Stimulated activated naive CD8-positive, alpha-beta T cell treated with anti-CD3 and anti-CD28 coated beads, Interleukin-15, Interleukin-2, amounts not matched to agents 100 U/mL and 50 U/mL, for 24 hours (primary cell): ENCODE measurements around the gene ORM1.
"Not testable (repeated sequence)": the region's sequence is repeated elsewhere in the genome, so short reads cannot be mapped to it uniquely, and the experiment has no call there.

Source experiments
- ATAC-seq: fragments of 150-1000 bp; cut with Tn5 transposase; one replicate; pipeline ENCODE4 v1.10.0; 2021
- DNase-seq: peaks from one replicate; pipeline ENCODE4 v3.0.0; 2021

Gene ORM1

GRCh38 chr9:114322831-114323531 is at the start of gene ORM1:
Gene ORM1, plus strand, starts transcription at chr9:114323098. Its CDS starts 36 bp downstream, at chr9:114323134.
- ATAC-seq: not testable (repeated sequence)

GRCh38 chr9:114273461-114273881 is 49.4 kb upstream of the ORM1 start:
- ATAC-seq: no peak

More at GRCh38 chr9:114322831-114323531, at the start of gene ORM1:
- DNase-seq: not testable (repeated sequence)

GRCh38 chr9:114274217-114274616 is 48.7 kb upstream of the ORM1 start:
- ATAC-seq (no peak), DNase-seq (no peak)

More at GRCh38 chr9:114273461-114273881, 49.4 kb upstream of the ORM1 start:
- no peak for DNase-seq

- ATAC-seq (no peak), DNase-seq (no peak)
These were observed 47.5 kb upstream of the ORM1 start for GRCh38 chr9:114275246-114276004.

GRCh38 chr9:114276908-114277821 is 45.7 kb upstream of the ORM1 start:
- DNase-seq (no peak), ATAC-seq (peak; percentile 19)

- no peak for DNase-seq
- no peak for ATAC-seq
These were observed 44.5 kb upstream of the ORM1 start for GRCh38 chr9:114278356-114278755.

GRCh38 chr9:114278881-114279570 is 43.9 kb upstream of the ORM1 start:
- no peak for ATAC-seq
- DNase-seq: no peak

- ATAC-seq (no peak), DNase-seq (no peak)
These were observed 43.2 kb upstream of the ORM1 start for GRCh38 chr9:114279693-114280092.

- no peak for ATAC-seq
These were observed 42.0 kb upstream of the ORM1 start for GRCh38 chr9:114280636-114281472.

GRCh38 chr9:114281473-114282103 is 41.3 kb upstream of the ORM1 start:
- DNase-seq: no peak
- no peak for ATAC-seq

More at GRCh38 chr9:114280636-114281472, 42.0 kb upstream of the ORM1 start:
- DNase-seq: no peak

- ATAC-seq (no peak), DNase-seq (no peak)
These were observed 40.8 kb upstream of the ORM1 start for GRCh38 chr9:114282104-114282485.

GRCh38 chr9:114282507-114282906 is 40.4 kb upstream of the ORM1 start:
- DNase-seq (no peak), ATAC-seq (no peak)

GRCh38 chr9:114282926-114283325 is 40.0 kb upstream of the ORM1 start:
- peak; percentile 67 for ATAC-seq
- peak; percentile 28 for DNase-seq

GRCh38 chr9:114283551-114284111 is 39.3 kb upstream of the ORM1 start:
- no peak for DNase-seq
- ATAC-seq: no peak

- ATAC-seq: no peak
- DNase-seq: no peak
These were observed 38.4 kb upstream of the ORM1 start for GRCh38 chr9:114284316-114285060.

GRCh38 chr9:114285166-114285867 is 37.6 kb upstream of the ORM1 start:
- DNase-seq (no peak), ATAC-seq (no peak)

- DNase-seq (no peak), ATAC-seq (no peak)
These were observed 36.7 kb upstream of the ORM1 start for GRCh38 chr9:114286146-114286679.
